SIG-M5 treated with dmso at 0.1 percent for 504 hours (cell line): Measurements from ENCODE around the gene PHYKPL.
A peak's percentile ranks its signal among the peaks of the same experiment; 100 is the strongest.
"Not testable (repeated sequence)": the region's sequence is repeated elsewhere in the genome, so short reads cannot be mapped to it uniquely, and the experiment has no call there.

ENCODE experiments used
- DNase-seq: peaks from one replicate; lab custom pipeline; 2025; ENCODE audit not compliant: unreplicated experiment; lab: John Stamatoyannopoulos, UW

Gene PHYKPL

DNA sequence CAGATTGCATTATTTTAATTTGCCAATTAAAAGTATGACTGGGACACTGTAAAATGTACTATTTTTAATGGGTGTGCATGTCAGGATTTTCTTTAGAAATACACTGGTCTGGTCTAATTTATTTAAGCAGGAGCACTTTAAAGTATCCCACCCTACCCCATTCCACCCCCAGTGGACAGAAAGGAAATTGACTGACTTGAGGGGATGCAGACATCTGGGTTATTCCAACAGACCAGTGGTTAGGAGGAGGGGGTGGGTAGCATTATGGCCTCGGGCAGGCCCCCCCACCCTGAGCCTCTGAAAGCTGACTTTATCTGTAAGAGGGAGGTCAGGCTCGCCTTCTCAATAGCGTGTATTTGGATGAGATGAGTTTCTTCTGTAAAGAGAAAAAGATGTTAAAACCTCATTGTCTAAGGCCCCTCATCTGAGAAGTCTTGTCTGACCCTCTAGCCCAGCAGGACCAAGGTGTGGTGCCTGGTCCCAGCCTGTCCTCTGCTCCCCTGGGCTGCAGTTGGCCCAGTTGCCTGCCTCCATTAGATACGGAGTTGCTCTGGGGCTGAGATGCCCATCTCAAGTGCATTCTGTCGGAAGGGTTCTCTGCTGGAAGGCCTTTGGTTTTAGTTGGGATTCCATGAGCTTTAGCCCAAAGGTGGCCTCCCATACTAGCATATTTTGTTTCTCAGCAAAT, 23.9 kb downstream of the PHYKPL start:
- peak; percentile 30 for DNase-seq

DNA sequence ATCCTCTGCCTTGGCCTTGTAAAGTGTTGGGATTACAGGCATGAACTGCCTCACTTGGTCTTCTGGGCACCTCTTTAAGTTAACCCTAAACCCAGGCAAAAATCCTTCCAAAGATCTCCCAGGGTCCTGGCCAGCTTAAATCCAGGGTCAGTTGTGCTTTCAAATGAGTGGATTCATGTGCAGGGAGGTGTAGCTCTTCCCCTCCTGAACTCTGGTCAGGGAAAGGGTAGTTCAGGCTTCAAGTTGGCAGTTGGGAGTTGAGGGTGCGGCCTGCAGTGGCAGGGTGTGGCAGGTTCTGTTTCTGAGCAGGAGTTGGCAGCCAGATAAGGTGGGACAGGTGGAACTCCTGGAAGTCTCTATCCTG, 24.7 kb downstream of the PHYKPL start:
- no peak for DNase-seq

DNA sequence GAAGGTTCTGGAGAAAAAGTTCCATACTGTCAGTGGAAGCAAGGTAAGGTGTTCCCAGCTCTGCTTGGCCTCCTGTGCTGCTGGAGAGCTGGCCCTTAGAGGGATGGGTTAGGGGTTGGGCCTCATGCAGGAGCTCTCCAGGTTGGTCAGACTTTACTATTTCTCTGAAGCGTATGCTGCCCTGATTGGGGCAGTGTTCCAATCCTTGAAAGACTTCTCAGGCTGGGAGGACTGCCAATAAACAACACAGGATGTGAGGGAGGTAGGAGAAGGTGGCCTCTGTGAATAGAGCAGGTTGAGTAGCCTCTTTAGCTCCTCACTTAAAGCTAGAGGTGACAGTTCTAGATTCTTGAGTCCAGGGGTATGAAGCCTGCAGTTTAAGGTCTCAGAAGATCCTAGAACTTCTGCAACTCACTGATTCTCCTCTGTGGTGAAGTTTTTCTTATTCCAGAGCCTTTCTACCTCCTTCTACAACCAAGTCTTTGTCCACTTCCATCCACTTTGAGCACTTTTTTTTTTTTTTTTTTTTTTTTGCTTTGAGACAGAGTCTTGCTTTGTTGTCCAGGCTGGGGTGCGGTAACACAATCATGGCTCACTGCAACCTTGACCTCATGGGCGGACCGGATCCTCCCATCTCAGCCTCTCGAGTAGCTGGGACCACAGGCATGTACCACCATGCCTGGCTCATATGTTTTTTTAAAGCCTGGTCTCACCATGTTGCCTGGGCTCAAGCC, 25.3 kb downstream of the PHYKPL start:
- no peak for DNase-seq

DNA sequence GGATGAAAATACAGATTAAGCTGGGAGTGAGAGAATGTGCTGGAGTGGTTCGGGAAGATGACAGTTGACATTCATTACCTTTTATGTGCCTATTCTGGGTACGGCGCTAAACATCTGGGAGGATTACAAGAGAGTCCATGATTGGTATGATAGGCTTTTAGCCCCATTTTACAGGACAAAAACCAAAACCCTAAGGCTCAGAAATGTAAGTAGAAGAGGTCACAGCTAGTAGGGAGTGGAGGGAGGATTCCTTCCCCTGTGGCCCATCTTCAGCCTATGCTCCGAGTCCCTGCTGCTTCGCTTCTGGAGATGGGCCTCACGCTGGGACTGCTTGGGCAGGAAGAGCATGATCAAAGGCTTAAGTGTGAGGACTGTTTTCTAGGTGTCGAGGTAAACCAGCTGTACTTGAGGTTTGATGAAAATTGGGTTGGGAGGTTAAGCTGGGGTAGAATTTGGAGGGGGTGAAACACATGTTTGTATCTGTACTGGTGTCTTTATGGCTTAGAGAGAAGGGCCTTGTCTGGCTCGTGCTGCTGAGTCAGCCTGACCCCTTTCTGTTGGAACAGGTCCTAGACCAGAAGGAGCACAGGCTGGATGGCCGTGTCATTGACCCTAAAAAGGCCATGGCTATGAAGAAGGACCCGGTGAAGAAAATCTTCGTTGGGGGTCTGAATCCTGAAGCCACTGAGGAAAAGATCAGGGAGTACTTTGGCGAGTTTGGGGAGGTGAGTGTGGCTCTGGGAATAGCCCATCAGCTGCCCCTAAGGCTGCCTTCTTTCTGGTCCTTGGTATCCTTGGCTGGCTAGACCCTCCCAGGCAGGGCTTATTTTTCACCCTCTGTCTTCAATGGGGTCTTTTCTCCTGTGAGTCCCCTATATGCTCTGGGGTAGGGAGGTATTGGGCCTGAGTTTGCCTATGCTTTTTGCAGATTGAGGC, 26.2 kb downstream of the PHYKPL start:
- DNase-seq = no peak

DNA sequence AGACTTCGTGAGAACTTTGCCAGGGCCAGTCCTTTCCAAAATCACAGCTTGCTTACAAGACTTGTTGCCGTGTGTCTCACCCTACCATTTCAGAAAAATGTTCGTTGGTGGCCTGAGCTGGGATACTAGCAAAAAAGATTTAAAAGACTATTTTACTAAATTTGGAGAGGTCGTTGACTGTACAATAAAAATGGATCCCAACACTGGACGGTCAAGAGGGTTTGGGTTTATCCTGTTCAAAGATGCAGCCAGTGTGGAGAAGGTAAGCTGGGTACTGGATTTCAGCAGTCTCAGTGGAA, 26.9 kb downstream of the PHYKPL start:
- no peak for DNase-seq

DNA sequence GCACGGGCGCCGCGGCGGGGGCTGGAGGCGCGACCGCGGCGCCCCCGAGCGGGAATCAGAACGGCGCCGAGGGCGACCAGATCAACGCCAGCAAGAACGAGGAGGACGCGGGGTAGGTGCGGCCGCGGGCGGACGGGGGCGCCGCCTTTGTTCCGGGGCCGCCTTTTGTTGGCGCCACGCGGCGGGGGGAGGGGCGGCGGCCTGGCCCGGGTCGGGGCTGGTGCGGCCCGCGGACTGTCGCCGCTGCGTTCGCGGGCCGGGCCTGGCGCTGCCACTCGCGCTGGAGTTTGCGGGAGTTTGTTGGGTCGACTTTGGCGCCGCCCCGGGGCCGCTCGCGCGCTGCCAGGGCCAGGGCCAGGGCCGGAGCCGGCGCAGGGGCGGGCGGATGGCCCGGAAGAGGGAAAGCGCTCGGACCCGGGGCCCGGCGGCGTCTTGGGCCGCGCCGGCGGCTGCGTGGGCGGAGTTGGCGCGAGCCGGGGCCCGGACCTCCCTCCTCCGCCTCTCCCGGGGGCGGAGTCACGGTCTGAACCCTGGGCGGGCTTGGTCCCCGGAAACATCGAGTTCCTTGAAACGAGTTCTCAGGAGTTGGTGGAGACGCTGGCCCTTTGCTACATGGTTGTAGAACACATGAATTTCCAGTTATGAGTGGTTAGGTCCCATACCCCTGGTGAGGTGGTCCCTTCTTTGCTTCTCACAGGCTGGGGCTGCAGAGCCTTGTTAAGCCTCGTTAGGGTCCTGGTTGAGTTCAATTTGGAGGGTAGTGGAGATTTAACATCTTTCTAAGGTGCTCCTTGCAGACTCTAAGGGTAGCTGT, 27.5 kb downstream of the PHYKPL start:
- DNase-seq = peak; percentile 81

DNA sequence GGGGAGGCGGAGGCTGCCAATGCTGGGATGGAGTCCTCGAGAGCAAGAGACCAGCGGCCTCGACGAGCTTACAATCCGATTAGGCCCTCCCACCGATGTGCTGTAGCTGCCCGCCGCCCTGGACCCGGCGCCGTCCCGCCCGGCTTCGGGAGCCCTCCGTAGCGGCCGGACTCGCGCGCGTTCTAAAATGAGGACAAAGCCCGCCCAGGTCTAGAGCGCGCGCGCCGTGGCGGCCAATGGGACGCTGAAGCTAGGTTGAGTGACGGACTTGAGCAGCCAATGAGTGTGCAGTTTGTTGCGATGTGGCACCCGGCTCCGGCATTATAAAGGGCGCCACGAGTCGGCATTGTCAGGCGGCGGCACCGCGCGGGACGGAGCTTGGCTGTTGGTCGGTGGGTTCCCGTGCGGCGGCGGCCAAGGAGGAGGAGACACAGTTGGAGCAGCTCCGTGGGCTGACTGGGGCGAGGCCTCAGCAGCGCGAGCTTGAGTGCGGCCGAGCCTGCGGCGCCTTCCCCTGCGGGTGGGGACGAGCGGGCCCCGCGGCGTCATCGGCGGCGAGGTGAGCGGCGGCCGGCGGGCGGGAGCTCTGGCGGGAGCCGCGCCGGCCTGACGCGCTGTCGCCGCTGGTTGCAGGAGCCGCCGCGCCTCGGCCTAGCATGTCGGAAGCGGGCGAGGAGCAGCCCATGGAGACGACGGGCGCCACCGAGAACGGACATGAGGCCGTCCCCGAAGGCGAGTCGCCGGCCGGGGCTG, 28.2 kb downstream of the PHYKPL start, which contains the start of gene HNRNPAB:
HNRNPAB (plus strand) TSS at position 352 of the 753 bp plus-strand sequence; CDS start at position 657, 305 bp downstream.
- DNase-seq = peak; percentile 95

DNA sequence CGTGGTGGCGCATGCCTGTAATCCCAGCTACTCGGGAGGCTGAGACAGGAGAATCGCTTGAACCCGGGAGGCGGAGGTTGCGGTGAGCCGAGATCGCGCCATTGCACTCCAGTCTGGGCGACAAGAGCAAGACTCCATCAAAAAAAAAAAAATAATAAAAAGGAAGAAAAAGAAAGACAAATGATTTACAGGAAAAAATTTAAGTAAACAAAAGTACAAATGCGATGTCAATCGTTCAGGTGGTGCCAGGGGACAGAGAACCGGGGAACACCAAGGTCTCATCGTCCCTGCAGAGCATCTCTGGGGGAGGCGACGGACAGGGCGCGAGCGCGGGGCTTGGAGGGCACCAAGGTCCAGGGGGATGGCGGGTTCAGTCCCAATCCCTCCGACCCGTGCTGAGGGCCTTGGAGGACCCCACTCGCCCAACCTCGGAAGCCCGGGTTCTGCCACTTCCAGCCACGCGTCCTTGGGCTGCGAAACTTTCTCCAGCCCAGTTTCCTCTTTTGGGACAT, 28.9 kb downstream of the PHYKPL start:
- no peak for DNase-seq

DNA sequence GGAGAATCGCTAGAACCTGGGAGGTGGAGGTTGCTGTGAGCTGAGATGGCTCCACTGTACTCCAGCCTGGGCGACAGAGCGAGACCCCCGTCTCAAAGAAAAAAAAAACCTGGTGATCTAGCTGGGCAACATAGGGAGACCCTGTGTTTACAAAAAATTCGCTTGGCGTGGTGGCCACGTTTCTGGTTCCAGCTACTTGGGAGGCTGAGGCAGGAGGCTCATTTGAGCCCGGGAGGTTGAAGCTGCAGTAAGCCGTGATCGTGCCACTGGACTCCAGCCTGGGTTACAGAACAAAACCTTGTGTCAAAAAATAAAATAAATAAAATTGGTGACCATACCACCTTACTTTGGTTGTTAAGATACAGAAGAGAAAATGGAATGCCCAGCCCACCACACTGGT, 30.1 kb downstream of the PHYKPL start:
- no peak for DNase-seq

DNA sequence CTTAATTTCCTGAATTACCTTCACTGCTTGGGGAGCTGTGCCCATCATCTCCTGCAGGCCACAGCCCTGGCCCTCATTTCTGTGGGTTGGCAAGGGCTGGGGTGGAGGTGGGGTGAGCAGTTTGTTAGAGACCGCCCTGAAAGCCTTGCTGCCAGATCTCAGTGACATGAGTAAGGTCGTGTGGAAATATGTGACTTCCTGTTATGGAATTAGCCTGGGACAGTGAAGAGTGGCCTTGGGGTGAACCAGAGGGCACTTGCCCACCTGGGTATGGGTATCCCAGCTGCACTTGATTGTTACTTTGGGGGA, 30.7 kb downstream of the PHYKPL start:
- peak; percentile 84 for DNase-seq

DNA sequence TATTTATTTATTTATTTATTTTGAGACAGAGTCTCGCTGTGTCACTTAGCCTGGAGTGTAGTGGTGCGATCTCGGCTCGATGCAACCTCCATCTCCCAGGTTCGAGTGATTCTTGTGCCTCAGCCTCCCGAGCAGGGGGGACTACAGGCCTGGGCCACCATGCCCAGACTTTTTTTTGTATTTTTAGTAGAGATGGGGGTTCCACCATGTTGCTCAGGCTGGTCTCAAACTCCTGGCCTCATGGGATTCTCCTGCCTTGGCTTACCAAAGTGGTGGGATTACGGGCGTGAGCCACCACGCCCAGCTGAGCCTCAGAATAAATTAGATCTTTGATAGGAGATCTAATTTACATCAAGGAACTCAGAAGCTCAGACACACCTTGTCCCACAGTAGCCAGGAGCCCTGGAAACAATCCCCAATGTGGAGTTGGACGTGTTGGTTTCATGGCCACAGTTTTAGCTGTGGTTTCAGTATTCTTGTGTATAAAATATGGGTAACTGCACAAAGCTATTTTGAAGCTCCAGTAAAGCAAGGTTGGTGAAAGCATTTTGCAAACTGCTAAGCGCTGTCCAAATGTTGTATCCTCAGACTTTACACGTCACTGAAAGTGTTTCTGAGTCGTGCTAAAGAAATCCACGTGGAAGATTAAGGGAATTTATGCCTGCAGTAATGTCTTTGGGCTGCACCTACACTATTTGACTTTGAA, 31.2 kb downstream of the PHYKPL start:
- no peak for DNase-seq

DNA sequence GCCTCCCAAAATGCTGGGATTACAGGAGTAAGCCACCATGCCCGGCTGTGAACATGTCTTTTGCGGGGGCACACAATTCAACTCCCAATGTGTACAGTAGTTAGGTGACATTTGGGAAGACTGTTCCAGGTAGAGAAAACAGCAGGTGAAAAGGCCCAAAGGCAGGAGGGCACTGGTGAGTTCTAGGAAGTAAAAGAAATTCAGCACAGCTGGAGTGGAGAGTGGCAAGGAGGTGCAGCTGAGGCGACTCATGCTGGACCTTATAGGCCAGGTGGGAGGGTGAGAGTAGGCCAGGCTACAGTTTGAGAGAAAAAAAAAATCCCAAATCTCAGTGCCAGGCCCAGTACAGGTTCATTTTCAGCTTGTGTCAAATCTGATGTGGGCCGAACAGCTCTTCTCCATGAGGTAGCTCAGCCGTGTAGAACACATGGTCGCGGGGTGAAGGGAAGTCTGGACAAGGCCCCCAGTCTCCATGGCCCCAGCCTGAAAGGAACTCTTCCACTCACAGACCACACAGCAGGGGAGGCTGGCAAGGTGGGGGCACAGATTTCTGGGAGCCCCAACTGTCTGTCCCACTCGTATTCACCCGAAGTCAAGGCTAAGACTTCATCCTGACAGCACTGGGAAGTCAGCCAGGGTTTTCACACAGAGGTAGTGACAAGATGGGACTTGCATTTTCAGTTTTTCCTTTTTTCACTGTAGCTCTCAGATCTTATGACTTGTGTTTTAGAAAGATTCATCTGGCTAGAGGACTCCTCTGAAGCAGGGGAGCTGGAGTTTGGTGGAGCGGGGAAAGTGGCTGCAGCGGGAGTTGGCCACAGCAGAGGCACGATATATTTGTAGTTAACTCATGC, 32.8 kb downstream of the PHYKPL start:
- DNase-seq = no peak

DNA sequence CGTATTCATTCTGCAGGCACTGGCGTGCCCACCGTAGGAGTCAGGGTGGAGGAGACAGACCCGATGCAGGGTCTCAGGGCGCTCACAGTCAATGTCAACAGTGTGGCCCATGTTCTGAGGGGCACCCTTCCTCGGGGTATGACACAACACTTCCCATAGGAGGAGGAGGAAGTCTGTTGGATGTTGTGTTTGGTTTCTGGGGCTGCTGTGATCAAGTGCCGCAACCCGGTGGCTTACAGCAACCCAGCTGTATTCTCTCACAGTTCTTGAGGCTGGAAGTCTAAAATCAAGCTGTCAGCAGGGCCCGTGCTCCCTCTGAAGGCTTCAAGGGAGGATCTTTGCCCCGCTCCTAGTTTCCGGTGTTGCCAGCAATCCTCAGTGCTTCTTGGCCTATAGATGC, 33.9 kb downstream of the PHYKPL start:
- no peak for DNase-seq

DNA sequence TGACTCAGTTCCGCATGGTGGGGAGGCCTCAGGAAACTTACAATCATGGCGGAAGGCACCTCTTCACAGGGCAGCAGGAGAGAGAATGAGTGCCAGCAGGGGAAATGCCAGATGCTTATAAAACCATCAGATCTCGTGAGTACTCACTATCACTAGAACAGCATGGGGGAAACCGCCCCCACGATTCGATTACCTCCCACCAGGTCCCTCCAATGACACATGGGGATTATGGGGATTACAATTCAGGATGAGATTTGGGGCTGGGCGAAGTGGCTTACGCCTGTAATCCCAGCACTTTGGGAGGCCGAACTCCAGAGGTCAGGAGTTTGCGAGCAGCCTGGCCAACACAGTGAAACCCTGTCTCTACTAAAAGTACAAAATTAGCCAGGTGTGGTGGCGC, 34.5 kb downstream of the PHYKPL start:
- DNase-seq = not testable (repeated sequence)

DNA sequence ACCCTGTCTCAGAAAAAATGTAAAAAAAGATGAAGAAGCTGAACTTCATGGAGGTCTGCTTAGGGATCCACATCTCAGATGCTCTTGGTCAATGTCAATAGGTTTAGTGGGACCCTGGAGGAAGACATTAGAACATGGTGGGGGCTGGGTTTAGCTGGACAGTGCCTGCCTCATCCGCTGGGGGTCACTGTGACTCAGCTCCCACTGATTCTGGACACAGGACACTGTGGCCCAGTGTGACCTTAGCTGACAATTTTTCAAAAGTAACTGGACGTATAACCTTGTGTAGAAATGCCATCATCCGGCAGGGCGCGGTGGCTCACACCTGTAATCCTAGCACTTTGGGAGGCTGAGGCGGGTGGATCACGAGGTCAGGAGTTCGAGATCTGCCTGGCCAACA, 35.6 kb downstream of the PHYKPL start:
- no peak for DNase-seq

DNA sequence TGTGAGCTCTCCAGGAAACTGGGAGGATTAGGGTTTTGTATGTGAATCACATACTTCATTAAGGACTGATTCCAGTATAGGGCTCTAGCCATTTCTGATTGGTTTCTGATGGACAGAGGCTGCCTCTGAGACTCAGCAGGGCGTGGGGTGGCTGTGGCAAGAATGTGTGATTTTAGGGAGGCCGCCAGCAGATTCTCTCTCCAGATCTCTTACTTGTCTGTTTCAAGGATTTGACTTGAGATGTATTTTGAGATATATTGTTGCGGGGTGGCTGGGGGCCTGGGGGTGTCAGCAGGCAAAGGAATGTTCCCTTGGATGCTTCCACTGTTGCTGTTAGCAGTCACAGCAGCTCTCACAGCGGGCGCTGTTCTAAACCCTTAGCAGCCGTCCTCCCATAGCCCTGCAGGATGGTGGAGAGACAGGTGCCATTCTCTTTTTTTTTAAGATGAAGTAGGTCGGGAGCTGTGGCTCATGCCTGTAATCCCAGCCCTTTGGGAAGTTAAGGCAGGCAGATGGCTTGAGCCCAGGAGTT, 36.3 kb downstream of the PHYKPL start:
- no peak for DNase-seq

DNA sequence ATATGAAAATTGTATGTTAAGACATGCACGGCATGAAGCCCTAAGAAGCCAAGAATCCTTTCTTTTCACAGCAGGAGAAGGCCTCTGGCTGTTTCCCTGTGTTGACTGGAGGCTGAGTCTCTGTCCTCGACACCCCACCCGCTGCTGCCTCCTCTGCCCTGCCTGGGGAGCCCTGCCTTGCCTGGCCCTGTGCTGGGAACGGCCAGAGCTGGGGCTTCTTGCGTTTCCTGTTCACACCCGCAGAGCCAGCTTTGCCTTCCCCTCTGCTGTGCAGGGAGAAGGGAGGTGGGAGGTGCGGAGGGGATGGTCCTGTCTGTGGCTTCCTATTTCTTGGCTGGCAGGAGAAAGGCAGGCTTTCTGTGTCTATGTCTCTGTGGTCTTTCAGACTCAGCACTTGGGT, 38.6 kb downstream of the PHYKPL start:
- no peak for DNase-seq

DNA sequence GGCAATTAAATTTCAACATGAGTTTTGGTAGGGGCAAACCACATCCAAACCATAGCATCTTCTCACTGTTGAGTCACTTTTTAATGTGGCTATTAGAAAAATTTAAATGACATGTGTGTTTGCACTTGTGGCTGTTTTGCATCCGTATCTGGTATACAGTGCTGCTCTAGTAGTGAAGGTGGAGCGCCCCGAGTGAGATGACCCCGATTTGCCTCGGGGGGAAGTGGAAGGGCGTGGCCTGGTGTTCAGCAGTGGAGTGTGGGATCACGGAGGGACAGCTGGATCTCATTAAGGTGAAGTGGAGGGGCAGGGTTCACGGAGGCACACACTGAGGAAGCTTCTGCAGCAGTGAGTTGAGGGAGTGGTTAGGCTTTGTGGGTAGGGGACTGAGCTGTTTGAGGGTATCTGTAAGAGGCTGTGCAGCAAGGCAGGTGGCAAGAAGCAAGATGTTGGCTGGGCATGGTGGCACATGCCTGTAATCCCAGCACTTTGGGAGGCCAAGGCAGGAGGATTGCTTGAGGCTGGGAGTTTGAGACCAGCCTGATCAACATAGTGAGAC, 39.3 kb downstream of the PHYKPL start:
- no peak for DNase-seq
